Stomach (tissue), 9 donors: Measurements from ENCODE around the gene MERTK. TPM values are rescaled to one million over a fixed set of nuclear protein-coding genes. Genes with fewer than 3 reads are reported as not detected.
"Not testable (repeated sequence)": the region's sequence is repeated elsewhere in the genome, so short reads cannot be mapped to it uniquely, and the experiment has no call there.

Experiments
- DNase-seq, 2 donors: peaks; one replicate each; pipeline versions ENCODE4 v3.0.0 to v3.0.0-alpha.2; 2013 to 2019
- H3K27ac ChIP-seq, 5 donors: fragments of 200-600 bp in 4 of 5; sonication (generic) in 4 of 5; one replicate each; pipeline ENCODE4 v1.5.1; 2013 to 2019; ENCODE audit warnings: mild to moderate bottlenecking in 1 of 5, moderate library complexity in 1 of 5
- H3K27me3 ChIP-seq, 3 donors: fragments of 200-600 bp; sonication (generic); one replicate each; pipeline ENCODE4 v1.5.1; 2017 to 2019; ENCODE audit warnings: mixed run types in 1 of 3
- H3K36me3 ChIP-seq, 4 donors: fragments of 200-600 bp; sonication (generic); 1 replicate in 3 of 4; 2 replicates in 1 of 4; pipeline ENCODE4 v1.5.1; 2016 to 2019
- H3K4me1 ChIP-seq, 4 donors: fragments of 200-600 bp; sonication (generic); one replicate each; pipeline ENCODE4 v1.5.1; 2016 to 2019
- H3K4me3 ChIP-seq, 4 donors: fragments of 200-600 bp; sonication (generic) in 3 of 4; one replicate each; pipeline ENCODE4 v1.5.1; 2016 to 2019; ENCODE audit warnings: mild to moderate bottlenecking in 1 of 4
- H3K9me3 ChIP-seq, 4 donors: fragments of 200-600 bp; sonication (generic); one replicate each; pipeline ENCODE4 v1.5.1; 2016 to 2019
- CTCF ChIP-seq, 7 experiments: fragments of 450-650 bp in 4 of 7; fragments of 200-600 bp in 3 of 7; sonication (generic) in 3 of 7; IDR thresholded peaks; one replicate each; pipeline ENCODE4 v1.5.1; 2016 to 2019; ENCODE audit warnings: antibody characterized with exemption in 7 of 7, control low read depth in 2 of 7, mild to moderate bottlenecking in 1 of 7
- EP300 ChIP-seq: sonication (generic); formaldehyde crosslinking; IDR thresholded peaks from one replicate; pipeline ENCODE4 v1.6.1; 2017; ENCODE audit warnings: antibody characterized with exemption
- POLR2A ChIP-seq, 4 donors: fragments of 450-650 bp; IDR thresholded peaks; one replicate each; pipeline ENCODE4 v1.6.1; 2016; ENCODE audit warnings: antibody characterized with exemption in 4 of 4, control low read depth in 2 of 4, mild to moderate bottlenecking in 1 of 4, moderate library complexity in 1 of 4
- POLR2AphosphoS5 ChIP-seq, 3 donors: sonication (generic); formaldehyde crosslinking; IDR thresholded peaks; one replicate each; pipeline ENCODE4 v1.6.1; 2016; ENCODE audit warnings: antibody characterized with exemption in 3 of 3
- WGBS, 5 donors: extraction: QIAGEN DNeasy Blood & Tissue Kit in 3 of 5; methylation state at CpG; one replicate each; pipeline versions ENCODE4 v1.1.5 to v1.1.7; 2013 to 2018; 5-methylcytosine and 5-hydroxymethylcytosine counted together
- intact Hi-C: fragments of 100-400 bp; cut with DNase I; formaldehyde crosslinking; loops from one replicate; pipeline ENCODE4 v1.15.1; 2023; ENCODE audit warnings: low total_unique reads
- polyA plus RNA-seq, 3 donors: library from polyadenylated mRNA; stranded (reverse); fragments of 200-250 nt; gene quantifications; one replicate each; pipeline ENCODE4 v1.2.3, GENCODE V29; 2013
- total RNA-seq, 5 donors: library from RNA; depleted of rRNA; stranded (reverse); fragments of >200 nt; gene quantifications; one replicate each; pipeline versions ENCODE4 v1.1.0 to v1.2.3, GENCODE V29; 2014 to 2016
- donor health status: healthy with polysubstance abuse.
- donor health status: Bipolar disorder and iron deficiency.
- donor health status: healthy.

MERTK gene
- total and polyA plus RNA-seq, 8 donors: 3.9 to 21.8 (median 10.0) TPM

GRCh38 chr2:111961663-111962062 is 63.3 kb downstream of the MERTK start:
- TF ChIP-seq POLR2AphosphoS5 (IDR thresholded peaks at IDR 0.05) (no peak), CTCF (IDR thresholded peaks at IDR 0.05) (no peak)
- H3K27me3 ChIP-seq: no peaks in the 10 kb centered on the region
- H3K27ac ChIP-seq: no peak overlapping the region
- peaks cover 0 to 17% (median 0%) of the 10 kb centered on the region in 4 donors for H3K4me1 ChIP-seq
- H3K4me3 ChIP-seq: no peak overlapping the region
- H3K9me3 ChIP-seq: no peaks in the 10 kb centered on the region
- 85 to 91% (median 86%) methylated on average over 7 of the region's 7 CpGs for WGBS, 5 donors
- no peak for DNase-seq
- peaks cover 0 to 7% (median 0%) of the 10 kb centered on the region in 4 donors for H3K36me3 ChIP-seq
- intact Hi-C loops: no loop called here

- H3K4me1 ChIP-seq, H3K27me3 ChIP-seq, H3K27ac ChIP-seq, H3K4me3 ChIP-seq, intact Hi-C loops, H3K9me3 ChIP-seq, DNase-seq: not testable (repeated sequence)
- WGBS, 5 donors: 78 to 87% (median 84%) methylated on average over 8 of the region's 9 CpGs
- H3K36me3 ChIP-seq: peaks cover 0 to 18% (median 8%) of the 10 kb centered on the region in 4 donors
Measured at GRCh38 chr2:111963086-111963485, 64.7 kb downstream of the MERTK start.

- H3K4me3 ChIP-seq, DNase-seq, intact Hi-C loops, H3K4me1 ChIP-seq, H3K9me3 ChIP-seq, H3K27ac ChIP-seq, H3K27me3 ChIP-seq: not testable (repeated sequence)
- H3K36me3 ChIP-seq: peaks cover 0 to 22% (median 12%) of the 10 kb centered on the region in 4 donors
- 42 to 64% (median 59%) methylated on average over 3 to 4 of the region's 4 CpGs for WGBS, 5 donors
Measured at GRCh38 chr2:111963508-111963907, 65.1 kb downstream of the MERTK start.

- no peak overlapping the region for H3K27ac ChIP-seq
- 89 to 97% (median 94%) methylated on average over 3 of the region's 3 CpGs for WGBS, 5 donors
- intact Hi-C loops: no loop called here
- H3K9me3 ChIP-seq: no peaks in the 10 kb centered on the region
- H3K27me3 ChIP-seq: no peaks in the 10 kb centered on the region
- TF ChIP-seq EP300: no peak
- no peak for TF ChIP-seq POLR2AphosphoS5 (IDR thresholded peaks at IDR 0.05)
- TF ChIP-seq CTCF (IDR thresholded peaks at IDR 0.05): no peak
- TF ChIP-seq POLR2A (IDR thresholded peaks at IDR 0.05): no peak
- no peak overlapping the region for H3K4me3 ChIP-seq
- peaks cover 0 to 29% (median 24%) of the 10 kb centered on the region in 4 donors for H3K36me3 ChIP-seq
- no peaks in the 10 kb centered on the region for H3K4me1 ChIP-seq
- no peak for DNase-seq
Measured at GRCh38 chr2:111965062-111965461, 66.7 kb downstream of the MERTK start.

- Histone ChIP-seq H3K36me3 (peaks cover 0 to 29% (median 24%) of the 10 kb centered on the region in 4 donors), H3K9me3 (no peaks in the 10 kb centered on the region), H3K4me1 (no peaks in the 10 kb centered on the region), H3K27ac (no peak overlapping the region), H3K27me3 (no peaks in the 10 kb centered on the region), H3K4me3 (no peak overlapping the region)
- TF ChIP-seq EP300: no peak
- no peak for TF ChIP-seq POLR2A (IDR thresholded peaks at IDR 0.05)
- no peak for TF ChIP-seq CTCF (IDR thresholded peaks at IDR 0.05)
- no peak for TF ChIP-seq POLR2AphosphoS5 (IDR thresholded peaks at IDR 0.05)
- intact Hi-C loops: no loop called here
- no peak for DNase-seq
- 56 to 80% (median 72%) methylated on average over 1 of the region's 1 CpG for WGBS, 5 donors
Measured at GRCh38 chr2:111966241-111966640, 67.8 kb downstream of the MERTK start.
